ENCODE measurements around the gene HERC4. TPM values are rescaled to one million over a fixed set of nuclear protein-coding genes. Genes with fewer than 3 reads are reported as not detected.

Gene HERC4, protein sequence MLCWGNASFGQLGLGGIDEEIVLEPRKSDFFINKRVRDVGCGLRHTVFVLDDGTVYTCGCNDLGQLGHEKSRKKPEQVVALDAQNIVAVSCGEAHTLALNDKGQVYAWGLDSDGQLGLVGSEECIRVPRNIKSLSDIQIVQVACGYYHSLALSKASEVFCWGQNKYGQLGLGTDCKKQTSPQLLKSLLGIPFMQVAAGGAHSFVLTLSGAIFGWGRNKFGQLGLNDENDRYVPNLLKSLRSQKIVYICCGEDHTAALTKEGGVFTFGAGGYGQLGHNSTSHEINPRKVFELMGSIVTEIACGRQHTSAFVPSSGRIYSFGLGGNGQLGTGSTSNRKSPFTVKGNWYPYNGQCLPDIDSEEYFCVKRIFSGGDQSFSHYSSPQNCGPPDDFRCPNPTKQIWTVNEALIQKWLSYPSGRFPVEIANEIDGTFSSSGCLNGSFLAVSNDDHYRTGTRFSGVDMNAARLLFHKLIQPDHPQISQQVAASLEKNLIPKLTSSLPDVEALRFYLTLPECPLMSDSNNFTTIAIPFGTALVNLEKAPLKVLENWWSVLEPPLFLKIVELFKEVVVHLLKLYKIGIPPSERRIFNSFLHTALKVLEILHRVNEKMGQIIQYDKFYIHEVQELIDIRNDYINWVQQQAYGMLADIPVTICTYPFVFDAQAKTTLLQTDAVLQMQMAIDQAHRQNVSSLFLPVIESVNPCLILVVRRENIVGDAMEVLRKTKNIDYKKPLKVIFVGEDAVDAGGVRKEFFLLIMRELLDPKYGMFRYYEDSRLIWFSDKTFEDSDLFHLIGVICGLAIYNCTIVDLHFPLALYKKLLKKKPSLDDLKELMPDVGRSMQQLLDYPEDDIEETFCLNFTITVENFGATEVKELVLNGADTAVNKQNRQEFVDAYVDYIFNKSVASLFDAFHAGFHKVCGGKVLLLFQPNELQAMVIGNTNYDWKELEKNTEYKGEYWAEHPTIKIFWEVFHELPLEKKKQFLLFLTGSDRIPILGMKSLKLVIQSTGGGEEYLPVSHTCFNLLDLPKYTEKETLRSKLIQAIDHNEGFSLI
- total RNA-seq = 52.7 and 56.5 TPM in 2 replicates
- 19.2 TPM for polyA plus RNA-seq (2012)

GRCh38 chr10:68074775-68075549, at the start of gene HERC4:
Gene HERC4, minus strand, starts transcription at chr10:68075283. Its CDS starts 2,175 bp downstream, at chr10:68073108.
- peak; percentile 96 for DNase-seq (ENCODE audit: low read depth)

DNA sequence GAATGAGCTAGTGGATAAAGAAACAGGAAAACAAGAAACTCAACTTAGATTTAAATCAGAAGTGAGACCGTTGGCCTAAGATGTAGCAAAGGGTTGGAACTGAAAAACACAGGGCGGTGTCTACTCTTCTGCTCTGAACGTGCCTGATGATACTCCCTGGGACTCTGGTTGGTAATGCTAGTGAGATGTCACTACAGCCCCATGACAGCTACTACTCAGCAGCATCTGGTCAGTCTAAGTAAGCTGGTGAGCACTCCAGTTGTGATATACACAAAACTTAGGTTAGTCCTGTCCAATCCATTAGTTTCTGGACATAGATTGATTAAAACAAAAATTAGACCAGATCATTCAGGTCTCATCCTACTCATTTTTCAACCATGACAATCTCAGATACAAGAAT, 49.6 kb upstream of the HERC4 start:
- no peak for DNase-seq (ENCODE audit: low read depth)

DNA sequence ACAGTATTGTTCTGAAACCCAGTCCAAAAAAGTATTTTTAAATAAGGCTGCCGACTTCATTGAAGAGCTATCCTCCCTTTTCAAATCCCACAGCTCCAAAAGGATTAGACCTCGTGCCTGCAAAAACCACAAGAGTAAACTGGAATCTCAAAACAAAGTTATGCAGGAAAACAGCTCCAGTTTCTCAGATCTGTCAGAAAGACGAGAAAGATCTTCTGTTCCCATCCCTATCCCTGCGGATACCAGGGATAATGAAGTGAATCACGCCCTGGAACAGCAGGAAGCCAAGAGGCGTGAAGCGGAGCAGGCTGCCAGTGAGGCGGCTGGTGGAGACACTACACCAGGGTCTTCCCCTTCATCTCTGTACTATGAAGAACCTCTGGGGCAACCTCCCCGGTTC, 46.8 kb upstream of the HERC4 start:
- DNase-seq (ENCODE audit: low read depth) = peak; percentile 92

GRCh38 chr10:68121020-68121743, 46.1 kb upstream of the HERC4 start:
- DNase-seq (ENCODE audit: low read depth) = no peak

DNA sequence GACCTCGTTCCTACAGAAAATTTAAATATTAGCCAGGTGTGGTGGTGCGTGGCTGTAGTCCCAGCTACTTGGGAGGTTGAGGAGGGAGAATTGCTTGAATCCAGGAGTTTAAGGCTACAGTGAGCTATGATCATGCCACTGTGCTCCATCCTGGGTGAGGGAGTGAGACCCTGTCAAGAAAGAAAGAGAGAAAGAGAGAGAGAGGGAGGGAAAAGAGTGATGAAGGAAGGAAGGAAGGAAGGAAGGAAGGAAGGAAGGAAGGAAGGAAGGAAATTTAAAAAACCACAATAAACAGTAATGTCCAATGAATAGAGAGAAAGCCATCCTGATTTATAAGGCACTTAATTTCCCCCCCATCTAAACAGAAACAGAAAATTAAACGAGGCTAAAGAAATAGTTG, 43.6 kb upstream of the HERC4 start:
- DNase-seq (ENCODE audit: low read depth) = no peak

GRCh38 chr10:68112837-68113236, 37.8 kb upstream of the HERC4 start:
- DNase-seq (ENCODE audit: low read depth) = no peak

- no peak for DNase-seq (ENCODE audit: low read depth)
These were observed 36.5 kb upstream of the HERC4 start for GRCh38 chr10:68111584-68111983.

GRCh38 chr10:68110027-68110426, 34.9 kb upstream of the HERC4 start:
- DNase-seq (ENCODE audit: low read depth) = peak; percentile 92

GRCh38 chr10:68109331-68109730, 34.2 kb upstream of the HERC4 start, which contains the start of gene MYPN:
Gene MYPN, plus strand, starts transcription at chr10:68109488. Its CDS starts 11,951 bp downstream, at chr10:68121439.
- peak; percentile 88 for DNase-seq (ENCODE audit: low read depth)

DNA sequence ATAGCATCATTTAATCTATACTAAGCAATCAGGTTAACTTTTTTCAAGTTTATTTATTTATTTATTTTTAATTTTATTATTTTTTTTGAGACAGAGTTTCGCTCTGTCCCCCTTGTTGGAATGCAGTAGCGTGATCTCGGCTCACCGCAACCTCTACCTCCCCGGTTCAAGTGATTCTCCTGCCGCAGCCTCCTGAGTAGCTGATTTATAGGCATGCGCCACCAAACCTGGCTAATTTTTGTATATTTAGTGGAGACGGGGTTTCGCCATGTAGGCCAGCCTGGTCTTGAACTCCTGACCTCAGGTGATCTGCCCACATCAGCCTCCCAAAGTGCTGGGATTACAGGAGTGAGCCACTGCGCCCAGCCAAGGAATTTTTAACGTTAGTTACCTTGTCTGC, 33.6 kb upstream of the HERC4 start:
- DNase-seq (ENCODE audit: low read depth) = no peak

GRCh38 chr10:68108051-68108450, 33.0 kb upstream of the HERC4 start:
- no peak for DNase-seq (ENCODE audit: low read depth)

DNA sequence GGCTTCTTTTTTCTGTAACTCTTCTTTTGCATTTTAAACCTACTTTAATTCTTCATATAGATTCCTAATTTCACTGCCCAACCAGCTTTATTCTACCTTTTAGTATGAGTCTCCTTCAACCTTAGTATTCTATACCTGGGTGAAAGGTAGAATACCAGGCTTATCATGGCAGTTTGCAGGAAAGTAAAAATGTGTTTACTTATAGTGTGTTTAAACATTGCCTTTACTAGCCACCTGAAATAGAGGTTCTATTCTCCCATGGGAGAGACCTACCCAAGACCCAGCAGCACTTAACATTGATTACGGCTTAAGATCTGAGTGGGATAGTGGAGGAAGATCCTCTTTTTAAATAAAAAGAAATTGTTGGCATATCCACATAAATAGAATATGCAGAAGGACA, 32.6 kb upstream of the HERC4 start:
- DNase-seq (ENCODE audit: low read depth) = no peak

DNA sequence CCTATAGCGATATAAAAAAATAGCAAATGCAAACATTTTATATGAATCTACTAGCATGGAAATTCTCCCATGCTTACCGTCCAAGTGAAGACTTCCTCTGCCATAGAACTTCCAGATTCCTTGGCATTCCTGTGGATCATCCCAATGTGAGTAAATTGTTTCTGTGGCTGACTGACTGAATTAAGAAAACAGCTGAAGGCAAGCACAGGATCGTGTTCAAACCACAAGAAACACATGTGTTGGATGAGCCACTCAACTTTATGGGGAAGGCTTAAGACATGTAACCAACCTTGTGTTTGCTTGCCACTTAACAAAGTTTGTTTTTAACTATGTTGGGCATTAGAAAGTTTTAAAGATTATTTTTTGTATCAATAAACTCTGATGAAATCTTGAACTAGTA, 31.6 kb upstream of the HERC4 start:
- DNase-seq (ENCODE audit: low read depth) = peak; percentile 97

GRCh38 chr10:68105820-68106219, 30.7 kb upstream of the HERC4 start:
- DNase-seq (ENCODE audit: low read depth) = peak; percentile 88

GRCh38 chr10:68103901-68104300, 28.8 kb upstream of the HERC4 start:
- no peak for DNase-seq (ENCODE audit: low read depth)

DNA sequence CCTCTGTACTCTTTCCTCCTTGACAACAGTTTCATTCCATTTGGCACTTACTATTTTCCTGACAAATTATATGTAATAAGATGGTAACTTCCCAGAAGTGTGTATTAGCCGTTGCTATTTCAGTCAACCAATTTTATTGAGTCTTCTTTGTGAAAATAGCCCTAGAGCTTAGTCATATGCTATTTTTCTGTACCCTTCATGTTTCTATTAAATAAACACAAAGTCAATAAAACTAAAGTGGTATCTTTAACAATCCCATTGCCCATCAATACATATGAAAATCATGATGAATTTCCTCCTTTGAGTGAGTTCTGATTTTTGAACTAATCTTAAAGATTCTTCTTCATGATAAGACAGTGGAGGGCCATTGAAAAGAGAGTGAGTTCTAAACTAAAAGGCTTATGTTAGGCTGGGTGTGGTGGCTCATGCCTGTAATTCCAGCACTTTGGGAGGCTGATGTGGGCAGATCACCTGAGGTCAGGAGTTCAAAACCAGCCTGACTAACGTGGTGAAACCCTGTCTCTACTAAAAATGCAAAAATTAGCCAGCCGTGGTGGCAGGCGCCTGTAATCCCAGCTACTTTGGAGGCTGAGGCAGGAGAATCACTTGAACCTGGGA, 28.3 kb upstream of the HERC4 start:
- DNase-seq (ENCODE audit: low read depth) = no peak

GRCh38 chr10:68101066-68101465, 26.0 kb upstream of the HERC4 start:
- DNase-seq (ENCODE audit: low read depth) = no peak

DNA sequence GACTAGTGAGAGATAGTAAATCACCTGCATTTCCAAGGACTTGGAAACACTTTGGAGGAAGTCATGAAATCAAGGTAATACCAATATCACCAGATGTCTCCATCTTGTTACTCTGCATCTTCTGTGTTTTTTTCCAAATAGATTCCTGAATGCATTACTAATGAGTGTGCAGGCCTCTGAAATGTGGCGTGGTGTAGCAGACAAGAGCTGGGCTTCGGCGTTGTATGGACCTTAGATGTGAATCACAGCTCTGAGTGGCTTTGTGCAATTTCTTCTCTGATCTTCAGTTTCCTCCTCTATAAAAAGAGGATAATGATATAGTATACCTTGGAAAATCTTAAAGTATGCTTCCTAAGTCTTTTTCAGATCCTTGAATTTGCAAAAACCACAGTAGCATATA, 24.7 kb upstream of the HERC4 start:
- no peak for DNase-seq (ENCODE audit: low read depth)

- DNase-seq (ENCODE audit: low read depth) = peak; percentile 79
These were observed 21.9 kb upstream of the HERC4 start for GRCh38 chr10:68096913-68097516.
